ENCODE results near the gene ARVCF. TPM values are rescaled to one million over a fixed set of nuclear protein-coding genes. Genes with fewer than 3 reads are reported as not detected.

The ARVCF gene
- total RNA-seq, 4 donors from 2014 or later: 10.7 to 21.2 (median 18.4) TPM

DNA sequence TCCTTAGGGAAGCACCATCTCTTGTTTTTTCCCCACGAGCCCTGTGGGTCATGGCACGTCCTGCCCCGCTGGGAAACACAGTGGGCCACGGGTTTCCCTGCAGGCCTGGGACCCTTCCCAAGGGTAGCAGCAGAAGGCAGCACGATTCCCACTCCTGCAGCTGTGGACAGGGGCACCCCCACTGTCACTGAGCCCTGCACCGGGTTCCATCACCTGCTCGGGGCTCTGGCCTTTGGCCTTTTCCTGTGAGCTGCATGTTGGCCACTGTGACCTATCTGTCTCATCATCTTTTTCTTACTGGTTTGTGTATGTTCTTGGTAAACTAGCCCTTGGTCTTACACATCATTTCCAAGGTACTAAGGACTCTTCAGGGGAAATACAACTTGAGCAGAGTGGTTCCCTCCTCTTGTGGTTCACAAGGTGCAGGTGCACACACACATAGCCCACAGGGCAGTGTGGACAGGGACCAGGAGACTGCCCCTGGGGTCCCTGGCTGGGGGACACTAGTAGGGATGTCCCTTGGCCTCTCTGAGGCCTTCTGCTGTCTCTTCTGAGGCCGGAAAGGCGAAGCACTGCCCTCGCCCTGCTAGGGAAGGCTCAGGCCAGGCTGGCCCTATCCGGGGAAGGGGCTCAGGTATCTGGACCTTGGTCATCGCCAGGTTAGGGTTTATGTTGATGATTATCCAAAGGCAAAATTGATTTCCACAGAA is 56.0 kb downstream of the ARVCF start:
- TF ChIP-seq, protein P1, sequence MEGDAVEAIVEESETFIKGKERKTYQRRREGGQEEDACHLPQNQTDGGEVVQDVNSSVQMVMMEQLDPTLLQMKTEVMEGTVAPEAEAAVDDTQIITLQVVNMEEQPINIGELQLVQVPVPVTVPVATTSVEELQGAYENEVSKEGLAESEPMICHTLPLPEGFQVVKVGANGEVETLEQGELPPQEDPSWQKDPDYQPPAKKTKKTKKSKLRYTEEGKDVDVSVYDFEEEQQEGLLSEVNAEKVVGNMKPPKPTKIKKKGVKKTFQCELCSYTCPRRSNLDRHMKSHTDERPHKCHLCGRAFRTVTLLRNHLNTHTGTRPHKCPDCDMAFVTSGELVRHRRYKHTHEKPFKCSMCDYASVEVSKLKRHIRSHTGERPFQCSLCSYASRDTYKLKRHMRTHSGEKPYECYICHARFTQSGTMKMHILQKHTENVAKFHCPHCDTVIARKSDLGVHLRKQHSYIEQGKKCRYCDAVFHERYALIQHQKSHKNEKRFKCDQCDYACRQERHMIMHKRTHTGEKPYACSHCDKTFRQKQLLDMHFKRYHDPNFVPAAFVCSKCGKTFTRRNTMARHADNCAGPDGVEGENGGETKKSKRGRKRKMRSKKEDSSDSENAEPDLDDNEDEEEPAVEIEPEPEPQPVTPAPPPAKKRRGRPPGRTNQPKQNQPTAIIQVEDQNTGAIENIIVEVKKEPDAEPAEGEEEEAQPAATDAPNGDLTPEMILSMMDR (IDR thresholded peaks at IDR 0.05): no peak
- TF ChIP-seq POLR2A (IDR thresholded peaks at IDR 0.05): no peak
- peaks cover 0 to 36% (median 4%) of the 10 kb centered on the region in 4 donors for H3K4me1 ChIP-seq

DNA sequence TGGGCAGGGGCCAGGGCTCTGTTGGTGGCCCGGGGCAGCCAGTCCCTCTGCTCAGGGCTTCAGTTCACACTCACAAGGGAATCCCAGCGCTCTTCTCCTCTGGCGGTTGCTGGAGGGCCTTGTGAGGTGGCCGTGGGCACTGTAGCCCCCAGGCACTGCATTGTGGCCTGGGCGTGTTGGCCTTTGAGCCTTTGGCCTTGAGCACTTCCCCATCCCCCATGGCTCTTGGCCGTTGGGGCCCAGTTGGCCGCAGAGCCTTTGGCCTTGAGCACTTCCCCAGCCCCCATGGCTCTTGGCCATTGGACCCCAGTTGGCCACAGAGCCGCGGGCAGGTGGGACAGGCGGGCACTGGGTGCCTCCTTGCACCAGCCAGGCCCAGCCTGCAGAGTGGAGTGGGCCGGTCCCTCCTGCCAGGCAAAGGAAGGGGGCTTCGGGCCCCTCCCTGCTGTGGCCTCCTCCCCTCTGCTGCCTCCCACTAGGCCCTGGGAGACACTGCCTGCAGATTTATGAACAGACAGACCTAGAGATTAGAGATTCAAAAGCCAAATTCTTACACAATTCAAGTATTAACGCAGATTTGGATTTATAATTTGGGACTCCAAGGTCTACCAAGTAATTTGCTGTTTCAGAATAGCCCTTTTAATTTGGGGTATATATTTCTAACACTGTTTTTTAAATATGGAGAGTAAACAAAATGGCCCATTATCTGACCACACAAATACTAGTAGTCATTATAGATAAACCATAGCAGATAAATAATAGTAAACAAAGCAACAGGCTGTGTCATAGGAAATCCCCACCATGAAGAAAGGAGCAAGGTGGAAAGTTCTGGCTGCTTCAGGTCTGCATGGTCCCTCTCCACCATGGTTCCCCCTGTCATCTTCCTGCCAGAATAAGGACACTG is 56.8 kb downstream of the ARVCF start:
- Histone ChIP-seq H3K4me3 (peak overlapping the region in 3 of 4 donors; percentile 3 to 40 (median 38)), H3K9me3 (no peaks in the 10 kb centered on the region), H3K4me1 (peaks cover 0 to 36% (median 4%) of the 10 kb centered on the region in 4 donors), H3K27ac (peak overlapping the region in 1 of 4 donors; percentile 22), H3K27me3 (no peaks in the 10 kb centered on the region), H3K36me3 (peaks cover 0 to 7% (median 0%) of the 10 kb centered on the region in 3 donors)
- DNase-seq: no peak
- TF ChIP-seq, protein P1 (IDR thresholded peaks at IDR 0.05): no peak
- no peak for TF ChIP-seq POLR2A (IDR thresholded peaks at IDR 0.05)

More for the DNA sequence above, 56.0 kb downstream of the ARVCF start:
- DNase-seq: no peak
- Histone ChIP-seq H3K27ac (no peak overlapping the region), H3K4me3 (no peak overlapping the region), H3K27me3 (no peaks in the 10 kb centered on the region), H3K9me3 (no peaks in the 10 kb centered on the region), H3K36me3 (peaks cover 0 to 15% (median 0%) of the 10 kb centered on the region in 3 donors)

DNA sequence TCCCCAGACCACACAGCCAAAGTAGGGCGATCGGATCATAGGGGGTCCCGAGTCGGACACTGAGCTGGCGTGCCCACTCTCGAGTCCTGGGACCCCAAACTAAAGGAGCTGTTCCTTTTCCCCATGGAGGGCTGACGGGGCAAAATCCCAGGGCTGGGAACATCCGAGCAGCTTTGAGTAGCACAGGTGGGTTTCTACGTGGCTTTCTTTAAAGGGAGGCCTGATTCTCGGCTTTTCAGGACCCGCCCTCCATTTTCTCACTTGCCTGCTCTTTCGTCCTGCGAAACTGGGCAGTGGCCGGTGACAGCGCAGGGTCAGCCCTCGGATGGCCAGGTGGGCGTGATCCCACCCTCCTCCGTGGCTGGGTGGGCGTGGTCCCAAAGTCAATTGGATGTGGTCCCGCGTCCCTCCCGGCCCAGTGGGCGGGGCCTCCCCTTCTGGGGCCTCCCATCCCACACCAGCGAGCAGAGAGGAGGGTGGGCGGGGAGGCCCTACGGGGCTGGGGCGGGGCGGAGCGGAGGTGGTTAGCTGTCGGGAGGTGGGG is 57.5 kb downstream of the ARVCF start:
- H3K4me3 ChIP-seq: peak overlapping the region in 3 of 4 donors; percentile 3 to 40 (median 38)
- peaks cover 0 to 36% (median 4%) of the 10 kb centered on the region in 4 donors for H3K4me1 ChIP-seq
- TF ChIP-seq POLR2A (IDR thresholded peaks at IDR 0.05): no peak
- TF ChIP-seq, protein P1 (IDR thresholded peaks at IDR 0.05): no peak

DNA sequence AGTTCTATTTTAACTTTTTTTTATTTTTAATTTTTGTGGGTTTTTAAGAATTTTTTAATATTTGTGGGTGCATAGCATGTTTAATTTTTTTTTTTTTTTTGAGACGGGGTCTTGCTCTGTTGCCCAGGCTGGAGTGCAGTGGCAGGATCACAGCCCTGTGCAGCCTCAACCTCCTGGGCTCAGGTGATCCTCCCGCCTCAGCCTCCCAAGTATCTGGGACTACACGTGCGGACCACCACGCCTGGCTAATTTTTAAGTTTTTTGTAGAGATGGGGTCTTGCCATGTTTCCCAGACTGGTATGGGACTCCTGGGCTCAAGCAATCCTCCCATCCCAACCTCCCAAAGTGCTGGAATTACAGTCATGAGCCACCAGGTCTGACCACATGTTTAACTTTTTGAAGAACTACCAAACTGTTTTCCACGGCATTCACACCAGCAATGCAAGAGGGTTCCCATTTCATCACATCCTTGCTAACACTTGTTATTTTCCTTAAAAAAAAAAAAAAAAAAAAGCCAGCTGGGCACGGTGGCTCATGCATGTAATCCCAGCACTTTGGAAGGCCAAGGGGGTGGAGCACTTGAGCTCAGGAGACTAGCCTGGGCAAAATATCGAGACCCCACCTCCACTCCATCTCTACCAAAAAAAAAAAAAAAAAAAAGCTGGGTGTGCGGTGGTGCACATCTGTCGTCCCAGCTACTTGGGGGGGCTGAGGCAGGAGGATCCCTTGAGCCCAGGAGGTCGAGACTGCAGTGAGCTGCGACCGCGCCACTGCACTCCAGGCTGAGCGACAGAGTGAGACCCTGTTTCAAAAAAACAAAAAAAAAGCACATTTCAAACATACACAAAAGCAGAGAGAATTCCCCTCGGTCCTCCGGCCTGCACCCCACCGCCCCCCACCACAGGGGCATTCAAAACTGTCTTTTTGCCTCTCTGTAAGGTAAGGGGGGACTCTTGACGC is 58.3 kb downstream of the ARVCF start:
- Histone ChIP-seq H3K4me1 (peaks cover 0 to 42% (median 4%) of the 10 kb centered on the region in 4 donors), H3K27ac (no peak overlapping the region), H3K9me3 (no peaks in the 10 kb centered on the region), H3K36me3 (no peaks in the 10 kb centered on the region), H3K27me3 (no peaks in the 10 kb centered on the region), H3K4me3 (peak overlapping the region in 1 of 4 donors; percentile 40)
- DNase-seq: no peak
- TF ChIP-seq, protein P1 (IDR thresholded peaks at IDR 0.05): no peak
- TF ChIP-seq POLR2A (IDR thresholded peaks at IDR 0.05): no peak

More for the DNA sequence above, 57.5 kb downstream of the ARVCF start:
- no peaks in the 10 kb centered on the region for H3K9me3 ChIP-seq
- H3K27ac ChIP-seq: peak overlapping the region in 1 of 4 donors; percentile 22
- DNase-seq: peak; percentile 30 to 82 (median 78)
- H3K36me3 ChIP-seq: no peaks in the 10 kb centered on the region
- no peaks in the 10 kb centered on the region for H3K27me3 ChIP-seq
